ENCODE measurements around the gene KIF24.
"Not testable (repeated sequence)": the region's sequence is repeated elsewhere in the genome, so short reads cannot be mapped to it uniquely, and the experiment has no call there.

Gene KIF24

DNA sequence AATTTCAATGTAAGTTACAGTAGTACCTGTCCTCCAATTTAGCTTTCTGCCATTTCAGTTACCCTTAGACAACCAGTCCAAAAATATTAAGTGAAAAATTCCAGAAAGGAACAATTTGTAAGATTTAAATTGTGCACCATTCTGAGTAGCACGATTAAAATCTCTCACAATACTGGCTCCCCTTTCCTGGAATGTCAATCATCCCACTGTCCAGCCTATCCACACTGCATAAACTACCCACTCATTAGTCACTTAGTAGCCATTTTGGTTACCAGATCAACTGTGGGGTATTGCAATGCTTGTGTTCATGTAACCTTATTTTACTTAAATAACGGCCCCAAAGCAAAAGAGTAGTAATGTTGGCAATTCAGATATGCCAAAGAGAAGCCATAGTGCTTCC lies 11.6 kb downstream of the KIF24 start:
- no peak overlapping the region for H3K9ac ChIP-seq (ENCODE audit: low read length)
- H3K4me2 ChIP-seq (ENCODE audit: low read length), result no peak overlapping the region
- peaks cover 10% of the 10 kb centered on the region for H3K79me2 ChIP-seq (ENCODE audit: low read length)
- H3K9me3 ChIP-seq (ENCODE audit: insufficient read depth, low read length), result no peaks in the 10 kb centered on the region
- TF ChIP-seq, protein P1, sequence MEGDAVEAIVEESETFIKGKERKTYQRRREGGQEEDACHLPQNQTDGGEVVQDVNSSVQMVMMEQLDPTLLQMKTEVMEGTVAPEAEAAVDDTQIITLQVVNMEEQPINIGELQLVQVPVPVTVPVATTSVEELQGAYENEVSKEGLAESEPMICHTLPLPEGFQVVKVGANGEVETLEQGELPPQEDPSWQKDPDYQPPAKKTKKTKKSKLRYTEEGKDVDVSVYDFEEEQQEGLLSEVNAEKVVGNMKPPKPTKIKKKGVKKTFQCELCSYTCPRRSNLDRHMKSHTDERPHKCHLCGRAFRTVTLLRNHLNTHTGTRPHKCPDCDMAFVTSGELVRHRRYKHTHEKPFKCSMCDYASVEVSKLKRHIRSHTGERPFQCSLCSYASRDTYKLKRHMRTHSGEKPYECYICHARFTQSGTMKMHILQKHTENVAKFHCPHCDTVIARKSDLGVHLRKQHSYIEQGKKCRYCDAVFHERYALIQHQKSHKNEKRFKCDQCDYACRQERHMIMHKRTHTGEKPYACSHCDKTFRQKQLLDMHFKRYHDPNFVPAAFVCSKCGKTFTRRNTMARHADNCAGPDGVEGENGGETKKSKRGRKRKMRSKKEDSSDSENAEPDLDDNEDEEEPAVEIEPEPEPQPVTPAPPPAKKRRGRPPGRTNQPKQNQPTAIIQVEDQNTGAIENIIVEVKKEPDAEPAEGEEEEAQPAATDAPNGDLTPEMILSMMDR (IDR thresholded peaks at IDR 0.05; ENCODE audit: low read depth, low read length), result no peak
- no peak for TF ChIP-seq EZH2phosphoT487 (IDR thresholded peaks at IDR 0.05; ENCODE audit: low read depth)
- H2AFZ ChIP-seq (ENCODE audit: low read depth, low read length), result no peak overlapping the region
- H3K4me3 ChIP-seq (ENCODE audit: low read length), result no peak overlapping the region
- H3K27ac ChIP-seq (ENCODE audit: low read length), result no peak overlapping the region
- H3K36me3 ChIP-seq (replicated peaks; ENCODE audit: low read depth, low read length), result peaks cover 2% of the 10 kb centered on the region
- H4K20me1 ChIP-seq (ENCODE audit: insufficient read depth, low read length), result 0 out of 2 replicates have a peak, but pooled peaks cover 4% of the 10 kb centered on the region
- no peaks in the 10 kb centered on the region for H3K27me3 ChIP-seq (ENCODE audit: low read depth, low read length)
- no peaks in the 10 kb centered on the region for H3K4me1 ChIP-seq (ENCODE audit: low read length)

DNA sequence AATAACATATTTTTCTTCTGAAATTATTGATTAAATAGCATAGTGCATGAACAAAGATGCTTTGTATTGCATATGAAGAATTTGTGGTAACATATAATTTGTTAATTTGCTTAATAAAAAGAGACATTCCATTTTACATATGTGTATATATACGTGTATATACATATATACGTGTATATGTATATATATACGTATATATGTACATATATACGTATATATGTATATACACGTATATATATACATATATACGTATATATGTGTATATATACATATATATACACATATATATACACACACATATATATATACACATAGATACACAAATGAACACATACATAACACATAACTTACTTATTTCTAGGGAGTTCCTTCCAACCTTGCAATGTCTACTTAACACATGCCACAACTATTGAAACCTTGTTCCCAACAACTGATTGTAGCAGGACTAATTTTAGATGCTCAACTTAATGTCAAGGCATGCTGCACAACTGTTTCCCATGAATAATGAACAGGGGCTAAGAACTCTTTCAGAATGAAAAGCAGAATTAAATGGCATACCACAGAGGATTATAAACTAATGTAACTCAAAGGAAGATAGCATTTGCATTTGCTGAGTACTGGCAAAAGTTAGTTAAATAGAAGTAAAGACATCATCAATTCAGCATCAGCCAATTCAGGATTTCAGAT lies 17.4 kb downstream of the KIF24 start:
- H2AFZ ChIP-seq (ENCODE audit: low read depth, low read length), result no peak overlapping the region
- peaks cover 2% of the 10 kb centered on the region for H3K36me3 ChIP-seq (replicated peaks; ENCODE audit: low read depth, low read length)
- H3K4me3 ChIP-seq (ENCODE audit: low read length), result no peak overlapping the region
- H4K20me1 ChIP-seq (ENCODE audit: insufficient read depth, low read length), result 0 out of 2 replicates have a peak, but pooled peaks cover 4% of the 10 kb centered on the region
- no peak overlapping the region for H3K4me2 ChIP-seq (ENCODE audit: low read length)
- no peaks in the 10 kb centered on the region for H3K27me3 ChIP-seq (ENCODE audit: low read depth, low read length)
- H3K27ac ChIP-seq (ENCODE audit: low read length), result no peak overlapping the region
- H3K9ac ChIP-seq (ENCODE audit: low read length), result no peak overlapping the region
- no peaks in the 10 kb centered on the region; the same call in 1 of the 2 replicates for H3K79me2 ChIP-seq (ENCODE audit: low read length)
- no peaks in the 10 kb centered on the region for H3K9me3 ChIP-seq (ENCODE audit: insufficient read depth, low read length)
- TF ChIP-seq EZH2phosphoT487 (IDR thresholded peaks at IDR 0.05; ENCODE audit: low read depth), result no peak
- H3K4me1 ChIP-seq (ENCODE audit: low read length), result no peaks in the 10 kb centered on the region

DNA sequence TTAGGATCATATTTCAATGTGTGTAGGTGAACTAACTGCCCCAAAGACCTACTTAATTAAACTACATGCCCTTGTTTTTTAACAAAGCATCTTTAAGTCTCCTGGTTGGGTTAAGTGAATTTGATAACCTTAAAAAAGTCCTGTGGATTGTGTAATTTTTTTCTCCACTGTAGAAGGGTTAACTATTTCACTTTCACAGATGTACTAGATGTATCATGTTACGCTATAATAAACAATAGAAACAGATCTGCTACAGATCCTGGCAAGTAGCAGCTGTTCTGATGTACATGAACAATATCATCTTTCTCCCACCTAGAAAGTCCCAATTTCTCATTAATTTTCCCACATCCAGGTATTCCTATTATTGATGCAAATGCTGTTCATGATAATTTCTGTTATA lies 18.9 kb downstream of the KIF24 start:
- no peaks in the 10 kb centered on the region for H3K9me3 ChIP-seq (ENCODE audit: insufficient read depth, low read length)
- H3K79me2 ChIP-seq (ENCODE audit: low read length), result no peaks in the 10 kb centered on the region; the same call in 1 of the 2 replicates
- peaks cover 2% of the 10 kb centered on the region for H3K36me3 ChIP-seq (replicated peaks; ENCODE audit: low read depth, low read length)
- H4K20me1 ChIP-seq (ENCODE audit: insufficient read depth, low read length), result 0 out of 2 replicates have a peak, but pooled peaks cover 4% of the 10 kb centered on the region
- no peak overlapping the region for H2AFZ ChIP-seq (ENCODE audit: low read depth, low read length)
- no peak overlapping the region for H3K27ac ChIP-seq (ENCODE audit: low read length)
- H3K4me1 ChIP-seq (ENCODE audit: low read length), result no peaks in the 10 kb centered on the region
- H3K9ac ChIP-seq (ENCODE audit: low read length), result no peak overlapping the region
- TF ChIP-seq EZH2phosphoT487 (IDR thresholded peaks at IDR 0.05; ENCODE audit: low read depth), result no peak
- H3K27me3 ChIP-seq (ENCODE audit: low read depth, low read length), result no peaks in the 10 kb centered on the region
- H3K4me3 ChIP-seq (ENCODE audit: low read length), result no peak overlapping the region
- H3K4me2 ChIP-seq (ENCODE audit: low read length), result no peak overlapping the region

DNA sequence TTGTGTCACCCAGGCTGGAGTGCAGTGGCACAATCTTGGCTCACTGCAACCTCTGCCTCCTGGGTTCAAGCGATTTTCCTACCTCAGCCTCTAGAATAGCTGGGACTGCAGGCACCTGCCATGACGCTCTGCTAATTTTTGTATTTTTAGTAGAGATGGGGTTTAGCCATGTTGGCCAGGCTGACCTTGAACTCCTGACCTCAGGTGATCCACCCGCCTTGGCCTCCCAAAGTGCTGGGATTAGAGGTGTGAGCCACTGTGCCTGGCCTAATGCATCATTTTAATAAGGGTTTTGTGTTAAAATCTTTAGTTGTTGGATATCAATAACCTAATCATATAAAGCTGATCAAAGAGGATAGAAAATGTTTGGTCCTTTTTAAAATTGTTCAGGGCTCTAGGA lies 20.8 kb downstream of the KIF24 start:
- H3K9ac ChIP-seq (ENCODE audit: low read length); H4K20me1 ChIP-seq (ENCODE audit: insufficient read depth, low read length); H3K4me1 ChIP-seq (ENCODE audit: low read length); H3K36me3 ChIP-seq (replicated peaks; ENCODE audit: low read depth, low read length); H3K79me2 ChIP-seq (ENCODE audit: low read length); H3K4me2 ChIP-seq (ENCODE audit: low read length); H3K27ac ChIP-seq (ENCODE audit: low read length); H3K27me3 ChIP-seq (ENCODE audit: low read depth, low read length); H3K9me3 ChIP-seq (ENCODE audit: insufficient read depth, low read length); H2AFZ ChIP-seq (ENCODE audit: low read depth, low read length); H3K4me3 ChIP-seq (ENCODE audit: low read length): not testable (repeated sequence)

DNA sequence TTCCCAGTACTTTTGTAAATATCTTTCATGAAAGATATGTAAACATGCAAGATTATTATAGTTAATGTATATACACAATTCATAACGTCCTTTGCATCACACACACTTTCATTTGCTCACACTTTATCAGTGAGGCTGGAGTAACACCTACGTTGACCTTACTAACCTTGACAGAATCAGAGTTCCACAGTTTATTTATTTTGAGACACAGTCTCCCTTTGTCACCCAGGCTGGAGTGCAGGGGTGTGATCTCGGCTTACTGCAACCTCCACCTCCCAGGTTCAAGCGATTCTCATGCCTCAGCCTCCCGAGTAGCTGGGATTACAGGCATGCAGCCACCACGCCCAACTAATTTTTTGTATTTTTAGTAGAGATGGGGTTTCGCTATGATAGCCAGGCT lies 28.0 kb downstream of the KIF24 start:
- not testable (repeated sequence) for H4K20me1 ChIP-seq (ENCODE audit: insufficient read depth, low read length)

DNA sequence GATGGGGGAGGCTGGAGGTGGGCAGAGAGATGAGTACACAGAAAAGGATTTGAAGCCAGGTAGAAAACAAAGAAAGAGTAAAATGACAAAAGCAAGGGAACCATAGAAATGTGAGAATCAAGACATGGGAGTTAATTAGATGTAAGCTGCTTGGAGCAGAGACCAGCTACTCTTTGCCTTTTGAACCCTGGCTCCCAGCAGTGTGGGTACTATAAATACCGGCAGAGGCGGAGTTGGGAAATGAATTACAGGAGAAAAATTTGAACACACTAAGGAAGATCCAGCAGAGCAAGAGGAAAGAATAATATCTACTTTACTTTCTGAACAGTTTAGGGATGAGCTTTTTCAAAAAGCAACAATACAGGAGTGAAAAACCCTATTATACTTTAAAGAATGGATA lies 36.5 kb downstream of the KIF24 start:
- no peak overlapping the region for H3K4me2 ChIP-seq (ENCODE audit: low read length)
- H3K4me1 ChIP-seq (ENCODE audit: low read length), result no peaks in the 10 kb centered on the region
- no peaks in the 10 kb centered on the region for H4K20me1 ChIP-seq (ENCODE audit: insufficient read depth, low read length)
- TF ChIP-seq EZH2phosphoT487 (IDR thresholded peaks at IDR 0.05; ENCODE audit: low read depth), result no peak
- TF ChIP-seq, protein P1 (IDR thresholded peaks at IDR 0.05; ENCODE audit: low read depth, low read length), result no peak
- H3K79me2 ChIP-seq (ENCODE audit: low read length), result no peaks in the 10 kb centered on the region
- no peaks in the 10 kb centered on the region for H3K9me3 ChIP-seq (ENCODE audit: insufficient read depth, low read length)
- no peak overlapping the region for H2AFZ ChIP-seq (ENCODE audit: low read depth, low read length)
- H3K36me3 ChIP-seq (replicated peaks; ENCODE audit: low read depth, low read length), result peaks cover 3% of the 10 kb centered on the region
- H3K27ac ChIP-seq (ENCODE audit: low read length), result no peak overlapping the region
- no peak overlapping the region for H3K9ac ChIP-seq (ENCODE audit: low read length)
- no peaks in the 10 kb centered on the region for H3K27me3 ChIP-seq (ENCODE audit: low read depth, low read length)
- no peak overlapping the region for H3K4me3 ChIP-seq (ENCODE audit: low read length)

More for the DNA sequence above, 28.0 kb downstream of the KIF24 start:
- not testable (repeated sequence) for H3K27ac ChIP-seq (ENCODE audit: low read length); H3K9ac ChIP-seq (ENCODE audit: low read length); H3K9me3 ChIP-seq (ENCODE audit: insufficient read depth, low read length); H3K27me3 ChIP-seq (ENCODE audit: low read depth, low read length); H3K36me3 ChIP-seq (replicated peaks; ENCODE audit: low read depth, low read length); H3K4me2 ChIP-seq (ENCODE audit: low read length); H2AFZ ChIP-seq (ENCODE audit: low read depth, low read length); H3K4me3 ChIP-seq (ENCODE audit: low read length); H3K79me2 ChIP-seq (ENCODE audit: low read length); H3K4me1 ChIP-seq (ENCODE audit: low read length)

Measured in OCI-LY3 (cell line).